Gastroesophageal sphincter (tissue), 3 donors: ENCODE data around the gene ENOX1.

Experiments
- CTCF ChIP-seq, 4 experiments: fragments of 200-600 bp in 2 of 4; fragments of 450-650 bp in 2 of 4; sonication (generic) in 1 of 4; IDR thresholded peaks; one replicate each; pipeline ENCODE4 v1.5.1; 2017 to 2019; ENCODE audit warnings: antibody characterized with exemption in 4 of 4, mild to moderate bottlenecking in 2 of 4, moderate library complexity in 2 of 4
- EP300 ChIP-seq: sonication (generic); formaldehyde crosslinking; IDR thresholded peaks from one replicate; pipeline ENCODE4 v1.6.1; 2017; ENCODE audit warnings: antibody characterized with exemption, mild to moderate bottlenecking
- POLR2A ChIP-seq, 2 donors: fragments of 450-650 bp; IDR thresholded peaks; one replicate each; pipeline ENCODE4 v1.6.1; 2017; ENCODE audit warnings: antibody characterized with exemption in 2 of 2, mild to moderate bottlenecking in 2 of 2, moderate library complexity in 1 of 2

- TF ChIP-seq CTCF (IDR thresholded peaks at IDR 0.05), result no peak
- no peak for TF ChIP-seq POLR2A (IDR thresholded peaks at IDR 0.05)
- TF ChIP-seq EP300, result no peak
These were observed 17.2 kb downstream of the ENOX1 start for GRCh38 chr13:43769529-43769928.
